Measurements from ENCODE around the gene CST3.
"Not testable (repeated sequence)": the region's sequence is repeated elsewhere in the genome, so short reads cannot be mapped to it uniquely, and the experiment has no call there.

Gene CST3

GRCh38 chr20:23640671-23641667, 3.2 kb upstream of the CST3 start:
- DNase-seq = peak; percentile 8

- no peak for DNase-seq
These were observed 2.4 kb upstream of the CST3 start for GRCh38 chr20:23640018-23640601.

GRCh38 chr20:23639490-23639958, 1.8 kb upstream of the CST3 start:
- DNase-seq = no peak

- no peak for DNase-seq
These were observed 554 bp upstream of the CST3 start for GRCh38 chr20:23638309-23638708.

- DNase-seq = no peak
These were observed 860 bp downstream of the CST3 start for GRCh38 chr20:23636908-23637281.

- DNase-seq = no peak
These were observed 1.4 kb downstream of the CST3 start for GRCh38 chr20:23636182-23636907.

- not testable (repeated sequence) for DNase-seq
These were observed 2.0 kb downstream of the CST3 start for GRCh38 chr20:23635768-23636090.

GRCh38 chr20:23634985-23635767, 2.6 kb downstream of the CST3 start:
- DNase-seq = no peak

- no peak for DNase-seq
These were observed 3.5 kb downstream of the CST3 start for GRCh38 chr20:23634044-23634801.

GRCh38 chr20:23632711-23633573, 4.8 kb downstream of the CST3 start:
- DNase-seq = no peak

- DNase-seq = no peak
These were observed 5.6 kb downstream of the CST3 start for GRCh38 chr20:23631981-23632710.

- no peak for DNase-seq
These were observed 6.4 kb downstream of the CST3 start for GRCh38 chr20:23631226-23631822.

GRCh38 chr20:23630392-23630849, 7.3 kb downstream of the CST3 start:
- no peak for DNase-seq

- no peak for DNase-seq
These were observed 8.0 kb downstream of the CST3 start for GRCh38 chr20:23629542-23630391.

- DNase-seq = no peak
These were observed 8.7 kb downstream of the CST3 start for GRCh38 chr20:23629017-23629541.

- no peak for DNase-seq
These were observed 9.2 kb downstream of the CST3 start for GRCh38 chr20:23628402-23629016.

GRCh38 chr20:23627501-23627900, 10.3 kb downstream of the CST3 start:
- DNase-seq = no peak

- DNase-seq = no peak
These were observed 11.6 kb downstream of the CST3 start for GRCh38 chr20:23626040-23626620.
